H1 (cell line): ENCODE results near the gene DLGAP5. TPM values are rescaled to one million over a fixed set of nuclear protein-coding genes. Genes with fewer than 3 reads are reported as not detected.

Experiments
- CTCF ChIA-PET: fragments of 300-600 bp; sonication (Branson Sonifier 250); formaldehyde crosslinking; loops from one replicate; lab custom pipeline; 2021; ENCODE audit not compliant: partially characterized antibody; lab: Charles Lee
- POLR2A ChIA-PET: fragments of 300-600 bp; sonication (Branson Sonifier 250); formaldehyde crosslinking; loops from one replicate; lab custom pipeline; 2021; ENCODE audit warnings: inconsistent platforms; ENCODE audit not compliant: partially characterized antibody; lab: Charles Lee
- DNase-seq, 2 experiments: peaks; one replicate each; pipeline versions ENCODE4 v3.0.0 to v3.0.0-alpha.2; 2010 to 2022; ENCODE audit warnings: low spot score in 2 of 2, low read depth in 1 of 2, mixed read lengths in 1 of 2
- FAIRE-seq: peaks from 2 replicates; lab custom pipeline; 2011; peaks lifted over from hg19 to GRCh38; lab: Jason Lieb, UNC
- H2AFZ ChIP-seq: 2 replicates; pipeline ENCODE4 v1.8.1; 2012; ENCODE audit warnings: low read length, inconsistent platforms
- H2AK5ac ChIP-seq: 2 replicates; pipeline ENCODE4 v1.6.1; 2013; ENCODE audit warnings: low read depth, low read length
- H2BK120ac ChIP-seq: replicated peaks from 2 replicates; pipeline ENCODE3; 2013; ENCODE audit warnings: low read depth, low read length, inconsistent platforms
- H2BK12ac ChIP-seq: 2 replicates; pipeline ENCODE4 v1.6.1; 2013; ENCODE audit warnings: low read depth, low read length
- H2BK15ac ChIP-seq: 2 replicates; pipeline ENCODE4 v1.6.1; 2013; ENCODE audit warnings: low read length
- H2BK20ac ChIP-seq: 2 replicates; pipeline ENCODE4 v1.6.1; 2013; ENCODE audit warnings: low read length
- H2BK5ac ChIP-seq: 2 replicates; pipeline ENCODE4 v1.6.1; 2013; ENCODE audit warnings: low read depth, low read length
- H3K14ac ChIP-seq: 2 replicates; pipeline ENCODE4 v1.6.1; 2013; ENCODE audit warnings: inconsistent platforms; ENCODE audit not compliant: insufficient read length
- H3K18ac ChIP-seq: 2 replicates; pipeline ENCODE4 v1.6.1; 2013; ENCODE audit warnings: low read length; ENCODE audit errors: extremely low read depth
- H3K23ac ChIP-seq: 2 replicates; pipeline ENCODE4 v1.6.1; 2013; ENCODE audit warnings: inconsistent platforms; ENCODE audit not compliant: insufficient read length
- H3K23me2 ChIP-seq: 2 replicates; pipeline ENCODE4 v1.6.1; 2013; ENCODE audit warnings: low read depth, low read length
- H3K27ac ChIP-seq: 2 replicates; pipeline ENCODE4 v1.6.1; 2011; ENCODE audit warnings: low read depth, low read length, inconsistent platforms
- H3K27me3 ChIP-seq, 4 experiments: replicated peaks in 1 of 4; 1 replicate in 1 of 4; 2 replicates in 3 of 4; pipeline versions ENCODE4 v1.6.1 to v1.8.1; 2011 to 2013; ENCODE audit warnings: low read length in 3 of 4, mild to moderate bottlenecking in 3 of 4, inconsistent platforms in 2 of 4, mixed read lengths in 2 of 4, moderate library complexity in 1 of 4; ENCODE audit not compliant: control insufficient read depth in 3 of 4, insufficient read depth in 3 of 4; ENCODE audit errors: extremely low read depth in 1 of 4
- H3K36me3 ChIP-seq, 4 experiments: 2 replicates each; pipeline versions ENCODE4 v1.6.1 to v1.8.1; 2011 to 2013; ENCODE audit warnings: mild to moderate bottlenecking in 4 of 4, low read length in 3 of 4, moderate library complexity in 2 of 4, control low read depth in 1 of 4, inconsistent platforms in 1 of 4; ENCODE audit not compliant: insufficient read depth in 4 of 4, control insufficient read depth in 2 of 4
- H3K4ac ChIP-seq: replicated peaks from 2 replicates; pipeline ENCODE3; 2013; ENCODE audit warnings: low read length, low read depth, mixed read lengths, inconsistent platforms; ENCODE audit not compliant: insufficient read length
- H3K4me1 ChIP-seq, 4 experiments: replicated peaks in 1 of 4; 1 replicate in 1 of 4; 2 replicates in 3 of 4; pipeline versions ENCODE4 v1.6.1 to v1.8.1; 2011 to 2013; ENCODE audit warnings: low read length in 3 of 4, inconsistent platforms in 2 of 4, mixed read lengths in 1 of 4; ENCODE audit not compliant: insufficient read depth in 4 of 4, control insufficient read depth in 3 of 4
- H3K4me2 ChIP-seq, 2 experiments: 2 replicates each; pipeline versions ENCODE4 v1.6.1 to v1.8.1; 2011 to 2013; ENCODE audit warnings: low read depth in 2 of 2, low read length in 2 of 2, control low read depth in 1 of 2, inconsistent platforms in 1 of 2, mild to moderate bottlenecking in 1 of 2; ENCODE audit not compliant: insufficient read depth in 1 of 2
- H3K4me3 ChIP-seq, 4 experiments: fragments of 200-600, 300-600 bp in 1 of 4; sonication (generic), shearing (Covaris generic), sonication (Bioruptor Twin) in 1 of 4; 2 replicates each; pipeline versions ENCODE4 v1.5.1 to v1.8.1; 2011 to 2016; ENCODE audit warnings: low read length in 4 of 4, low read depth in 3 of 4, control low read depth in 2 of 4, inconsistent platforms in 2 of 4, mild to moderate bottlenecking in 2 of 4, mixed read lengths in 1 of 4, moderate library complexity in 1 of 4; ENCODE audit not compliant: insufficient read depth in 2 of 4; ENCODE audit errors: extremely low read depth in 1 of 4
- H3K56ac ChIP-seq: replicated peaks from 2 replicates; pipeline ENCODE3; 2013; ENCODE audit warnings: low read depth, mild to moderate bottlenecking, mixed read lengths, low read length, inconsistent platforms; ENCODE audit not compliant: insufficient read length
- H3K79me1 ChIP-seq: 2 replicates; pipeline ENCODE4 v1.6.1; 2013; ENCODE audit warnings: low read depth, low read length, control low read depth
- H3K79me2 ChIP-seq, 2 experiments: 2 replicates each; pipeline versions ENCODE4 v1.6.1 to v1.8.1; 2012 to 2013; ENCODE audit warnings: low read length in 2 of 2, mild to moderate bottlenecking in 2 of 2, inconsistent platforms in 1 of 2; ENCODE audit not compliant: insufficient read depth in 2 of 2, control insufficient read depth in 1 of 2
- H3K9ac ChIP-seq, 4 experiments: replicated peaks in 1 of 4; 1 replicate in 1 of 4; 2 replicates in 3 of 4; pipeline versions ENCODE4 v1.6.1 to v1.8.1; 2011 to 2013; ENCODE audit warnings: low read depth in 3 of 4, low read length in 3 of 4, control low read depth in 2 of 4, mild to moderate bottlenecking in 2 of 4, moderate library complexity in 2 of 4, inconsistent platforms in 1 of 4; ENCODE audit errors: extremely low read depth in 1 of 4
- H3K9me3 ChIP-seq, 2 experiments: 2 replicates each; pipeline versions ENCODE4 v1.6.1 to v1.8.1; 2012 to 2013; ENCODE audit warnings: mild to moderate bottlenecking in 2 of 2, moderate library complexity in 2 of 2, control low read depth in 1 of 2, inconsistent platforms in 1 of 2, low read depth in 1 of 2, low read length in 1 of 2, mixed read lengths in 1 of 2; ENCODE audit not compliant: insufficient read depth in 2 of 2
- H4K20me1 ChIP-seq, 2 experiments: replicated peaks in 1 of 2; 2 replicates each; pipeline versions ENCODE3 to v1.8.1; 2011 to 2013; ENCODE audit warnings: inconsistent platforms in 2 of 2, low read length in 2 of 2, mild to moderate bottlenecking in 1 of 2; ENCODE audit not compliant: insufficient read depth in 2 of 2, control insufficient read depth in 1 of 2
- H4K5ac ChIP-seq: 2 replicates; pipeline ENCODE4 v1.6.1; 2013; ENCODE audit warnings: low read length, low read depth, mixed read lengths, inconsistent platforms; ENCODE audit not compliant: insufficient read length
- H4K8ac ChIP-seq: 2 replicates; pipeline ENCODE4 v1.8.0; 2013; ENCODE audit warnings: mild to moderate bottlenecking, moderate library complexity, low read length, inconsistent platforms; ENCODE audit not compliant: insufficient read depth; ENCODE audit errors: extremely low read depth
- H4K91ac ChIP-seq: replicated peaks from 2 replicates; pipeline ENCODE3; 2013; ENCODE audit warnings: low read length, mixed read lengths, inconsistent platforms; ENCODE audit not compliant: insufficient read length
- BACH1 ChIP-seq: IDR thresholded peaks from 2 replicates; pipeline ENCODE4 v1.6.1; 2012; ENCODE audit warnings: low read length, improper control_type of control experiment
- CBX5 ChIP-seq: fragments of 300-800, 300-1000 bp; sonication (generic); IDR thresholded peaks from 2 replicates; pipeline ENCODE4 v1.7.1; 2016; ENCODE audit warnings: antibody characterized with exemption, low read length, low read depth
- CHD1 ChIP-seq: IDR thresholded peaks from 2 replicates; pipeline ENCODE4 v1.6.1; 2012; ENCODE audit warnings: low read depth, low read length, improper control_type of control experiment
- CREB1 ChIP-seq: IDR thresholded peaks from 2 replicates; pipeline ENCODE4 v1.6.1; 2012; ENCODE audit warnings: inconsistent platforms
- CTBP2 ChIP-seq: IDR thresholded peaks from 2 replicates; pipeline ENCODE4 v1.7.0; 2011; ENCODE audit warnings: borderline replicate concordance, mild to moderate bottlenecking, moderate library complexity, mixed read lengths, low read length; ENCODE audit not compliant: insufficient read depth, insufficient read length
- EP300 ChIP-seq, 2 experiments: IDR thresholded peaks; 1 replicate in 1 of 2; 2 replicates in 1 of 2; pipeline ENCODE4 v1.6.1; 2011 to 2012; ENCODE audit warnings: low read depth in 2 of 2, low read length in 2 of 2, mild to moderate bottlenecking in 2 of 2, borderline replicate concordance in 1 of 2, inconsistent platforms in 1 of 2, moderate library complexity in 1 of 2
- GTF2F1 ChIP-seq: IDR thresholded peaks from 2 replicates; pipeline ENCODE4 v1.6.1; 2012; ENCODE audit warnings: low read depth, low read length, improper control_type of control experiment, borderline replicate concordance
- POLR2AphosphoS5 ChIP-seq: IDR thresholded peaks from 2 replicates; pipeline ENCODE4 v1.6.1; 2011; ENCODE audit warnings: low read depth, low read length
- RBBP5 ChIP-seq: IDR thresholded peaks from 2 replicates; pipeline ENCODE4 v1.7.1; 2012; ENCODE audit warnings: low read depth, mild to moderate bottlenecking, inconsistent platforms, low read length, moderate library complexity, borderline replicate concordance
- SIX5 ChIP-seq: IDR thresholded peaks from 2 replicates; pipeline ENCODE4 v1.6.1; 2011; ENCODE audit warnings: mild to moderate bottlenecking, low read depth, low read length
- SP1 ChIP-seq: IDR thresholded peaks from 2 replicates; pipeline ENCODE4 v1.6.1; 2011; ENCODE audit warnings: low read depth, low read length
- TAF1 ChIP-seq: IDR thresholded peaks from 2 replicates; pipeline ENCODE4 v1.6.1; 2011; ENCODE audit warnings: mild to moderate bottlenecking, low read depth, low read length
- YY1 ChIP-seq: IDR thresholded peaks from 2 replicates; pipeline ENCODE4 v1.6.1; 2011; ENCODE audit warnings: low read depth, mild to moderate bottlenecking, low read length
- WGBS, 2 experiments: shearing (Covaris generic) in 1 of 2; methylation state at CpG; one replicate each; pipeline versions ENCODE4 v1.1.6 to v1.1.7; 2013 to 2015; ENCODE audit warnings: low lambda C conversion rate in 2 of 2, mixed read lengths in 2 of 2, inconsistent platforms in 1 of 2, low coverage in 1 of 2, missing lambda C conversion rate in 1 of 2; ENCODE audit not compliant: insufficient replicate concordance in 2 of 2, insufficient coverage in 1 of 2, insufficient read length in 1 of 2; ENCODE audit errors: extremely low coverage in 1 of 2, missing lambda C conversion rate in 1 of 2; 5-methylcytosine and 5-hydroxymethylcytosine counted together
- polyA plus RNA-seq, 7 experiments: library from polyadenylated mRNA; depleted of rRNA in 3 of 7; stranded (reverse) in 5 of 7; unstranded in 2 of 7; fragments of >200 nt in 5 of 7; fragments of 200-250 nt in 2 of 7; gene quantifications; 1 replicate in 5 of 7; 2 replicates in 1 of 7; 4 replicates in 1 of 7; pipeline versions ENCODE4 v1.2.1 to v1.2.3, GENCODE V29; 2011 to 2013; ENCODE audit warnings: missing spikeins in 2 of 7, mixed read lengths in 2 of 7
- total RNA-seq: library from RNA; stranded (reverse); fragmentation: NEBNext Ultra II Directional; extraction: Animal tissue kit (Norgen Biotek cat#: 25700); gene quantifications from 2 replicates; pipeline ENCODE4 v1.2.1, GENCODE V29; 2021

DLGAP5 gene
- total and polyA plus RNA-seq, 2 of the 8 experiments (the other 6 are each of a cell fraction or from before 2014, with no cell fraction given) = 16.9 to 155 TPM

GRCh38 chr14:55103005-55103640 is 88.3 kb downstream of the DLGAP5 start:
- no peaks in the 10 kb centered on the region for H3K9me3 ChIP-seq
- no peak overlapping the region; a peak in 1 of 7 replicates for H3K9ac ChIP-seq
- peak overlapping the region; percentile 25 to 59 for H3K4me2 ChIP-seq
- WGBS, 2 experiments = 15% methylated on average over 13 of the region's 13 CpGs; no CpG with 5 or more reads in 1 of the 2 experiments
- H3K4me3 ChIP-seq = peak overlapping the region in 1 of 4 experiments; percentile 34; a peak in 2 of 8 replicates
- H2BK120ac ChIP-seq = peak overlapping the region; percentile 48
- no peak overlapping the region for H3K23ac ChIP-seq
- peak overlapping the region; percentile 42; the same call in 1 of the 2 replicates for H3K27ac ChIP-seq
- peaks cover 11 to 27% (median 16%) of the 10 kb centered on the region in 4 experiments; a peak in 6 of 7 replicates for H3K4me1 ChIP-seq
- H4K20me1 ChIP-seq = no peaks in the 10 kb centered on the region
- CTCF ChIA-PET = interaction anchor here (0.7 to 5.1 kb wide), 9 partner anchors 14 to 57 kb away, joined by 3 to 29 read pairs (median 4); partner anchors contain the start of genes LGALS3 and MAPK1IP1L
- H2BK20ac ChIP-seq = peak overlapping the region; percentile 76
- H2BK5ac ChIP-seq = peak overlapping the region; percentile 14
- H3K79me1 ChIP-seq = no peaks in the 10 kb centered on the region
- H2AK5ac ChIP-seq = no peak overlapping the region
- no peaks in the 10 kb centered on the region for H3K23me2 ChIP-seq
- peak overlapping the region; percentile 46 for H4K5ac ChIP-seq
- H2BK15ac ChIP-seq = no peak overlapping the region
- no peaks in the 10 kb centered on the region for H3K79me2 ChIP-seq
- no peaks in the 10 kb centered on the region for H3K36me3 ChIP-seq
- peak overlapping the region; percentile 67 for H4K91ac ChIP-seq
- H3K14ac ChIP-seq = no peak overlapping the region
- peak overlapping the region; percentile 50 for H3K4ac ChIP-seq
- H2BK12ac ChIP-seq = peak overlapping the region; percentile 69
- FAIRE-seq = no peak
- H2AFZ ChIP-seq = peak overlapping the region; percentile 93
- peak overlapping the region; percentile 86 for H3K18ac ChIP-seq
- H3K27me3 ChIP-seq = no peaks in the 10 kb centered on the region
- H4K8ac ChIP-seq = 0 out of 2 replicates have a peak overlapping the region, but pooled peaks have one; percentile 58
- POLR2A ChIA-PET = interaction anchor here (0.5 to 2.6 kb wide), 19 partner anchors 9 to 308 kb away, joined by 3 to 15 read pairs (median 4); partner anchors contain the start of genes ATG14, LGALS3, MAPK1IP1L and SOCS4
- peak; percentile 59 to 81 for DNase-seq
- H3K56ac ChIP-seq = no peak overlapping the region
- no peak for TF ChIP-seq BACH1
- no peak for TF ChIP-seq SIX5
- no peak; the same call in 1 of the 2 replicates for TF ChIP-seq CREB1
- TF ChIP-seq POLR2AphosphoS5 = peak; percentile 43; the same call in 1 of the 2 replicates
- no peak for TF ChIP-seq EP300 (IDR thresholded peaks at IDR 0.05; ENCODE audit: borderline replicate concordance in 1 of 2, low read depth in 2 of 2, low read length in 2 of 2)
- peak; percentile 46; the same call in 1 of the 2 replicates for TF ChIP-seq RBBP5
- TF ChIP-seq CTBP2 = no peak
- TF ChIP-seq CBX5 = no peak
- TF ChIP-seq SP1 = peak; percentile 65; the same call in 1 of the 2 replicates
- peak; percentile 40; the same call in 1 of the 2 replicates for TF ChIP-seq TAF1
- TF ChIP-seq GTF2F1 = no peak
- TF ChIP-seq YY1 = 0 out of 2 replicates have a peak, but pooled peaks have one; percentile 6
- no peak for TF ChIP-seq CHD1
